HEK293T (cell line): Measurements from ENCODE around the gene OPHN1.

ENCODE experiments used
- ELF4 ChIP-seq: fragments of 450-650 bp; IDR thresholded peaks from 2 replicates; pipeline ENCODE4 v1.6.1; 2017; ENCODE audit warnings: antibody characterized with exemption
- FOXK2 ChIP-seq: fragments of 450-650 bp; IDR thresholded peaks from 2 replicates; pipeline ENCODE4 v1.6.1; 2016; ENCODE audit warnings: mild to moderate bottlenecking
- FOXM1 ChIP-seq: fragments of 450-650 bp; IDR thresholded peaks from 2 replicates; pipeline ENCODE4 v1.6.1; 2017; ENCODE audit warnings: mild to moderate bottlenecking, borderline replicate concordance
- PKNOX1 ChIP-seq: fragments of 450-650 bp; IDR thresholded peaks from 2 replicates; pipeline ENCODE4 v1.6.1; 2016
- SP1 ChIP-seq: fragments of 450-650 bp; IDR thresholded peaks from 2 replicates; pipeline ENCODE4 v1.6.1; 2017
- SUZ12 ChIP-seq: fragments of 450-650 bp; IDR thresholded peaks from 2 replicates; pipeline ENCODE4 v1.6.1; 2016; ENCODE audit warnings: mild to moderate bottlenecking
- TARDBP ChIP-seq: fragments of 450-650 bp; IDR thresholded peaks from 2 replicates; pipeline ENCODE4 v1.6.1; 2016

DNA sequence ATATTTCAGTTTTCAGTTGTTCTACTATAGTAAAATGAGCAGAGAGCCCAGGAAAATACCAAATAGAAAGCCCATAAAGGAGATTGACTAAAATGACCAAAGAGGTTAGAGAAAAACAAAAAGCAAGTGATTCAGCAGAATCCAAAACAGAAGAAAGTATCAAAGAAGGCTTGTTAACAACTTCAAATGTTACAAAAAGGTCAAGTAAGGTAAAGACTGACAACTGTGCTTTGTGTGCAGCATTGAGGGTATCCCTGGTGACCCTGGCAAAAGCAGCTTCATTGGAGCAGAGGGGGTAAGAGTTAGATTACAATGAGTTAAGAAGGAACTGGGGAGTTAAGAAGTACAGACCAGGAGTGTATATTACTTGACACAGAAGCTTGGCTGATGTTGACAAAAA, 317.9 kb downstream of the OPHN1 start:
- no peak for TF ChIP-seq ELF4
- no peak for TF ChIP-seq FOXM1
- no peak for TF ChIP-seq TARDBP
- TF ChIP-seq FOXK2, result no peak
- no peak for TF ChIP-seq SUZ12
- TF ChIP-seq PKNOX1, result no peak
- TF ChIP-seq SP1, result no peak
